Mucosa of descending colon (tissue), 3 donors: ENCODE measurements around the gene SIAH2. TPM values are rescaled to one million over a fixed set of nuclear protein-coding genes. Genes with fewer than 3 reads are reported as not detected.

Experiments
- ATAC-seq: fragments of 200-7000 bp; cut with Tn5 transposase; one replicate; pipeline ENCODE4 v1.9.1; 2020; ENCODE audit warnings: mild to moderate bottlenecking, moderate library complexity
- DNase-seq, 3 donors: peaks; one replicate each; pipeline ENCODE4 v3.0.0-alpha.2; 2020
- H3K36me3 ChIP-seq: fragments of 200-600 bp; one replicate; pipeline ENCODE4 v1.8.0; 2021; ENCODE audit warnings: low read depth, mild to moderate bottlenecking
- H3K4me1 ChIP-seq: fragments of 200-600 bp; one replicate; pipeline ENCODE4 v1.8.0; 2021; ENCODE audit warnings: low read depth, mild to moderate bottlenecking
- H3K4me3 ChIP-seq: fragments of 200-600 bp; one replicate; pipeline ENCODE4 v1.8.0; 2021; ENCODE audit warnings: mild to moderate bottlenecking
- H3K9me3 ChIP-seq: fragments of 200-600 bp; one replicate; pipeline ENCODE4 v1.8.0; 2021; ENCODE audit warnings: mild to moderate bottlenecking
- intact Hi-C, 2 donors: fragments of 100-400 bp; cut with DNase I in 1 of 2; cut with micrococcal nuclease in 1 of 2; formaldehyde crosslinking; loops; one replicate each; pipeline versions ENCODE4 v1.11.0 to v1.11.1; 2022; cut with DNase I, micrococcal nuclease
- total RNA-seq, 3 donors: library from RNA; stranded (reverse); fragmentation: NEBNext Ultra II Directional in 2 of 3; extraction: Animal tissue kit (Norgen Biotek cat#: 25700) in 2 of 3; gene quantifications; one replicate each; pipeline versions ENCODE4 v1.2.1 to v1.2.4, GENCODE V29; 2021 to 2023
- TF ChIP-seq, protein P1 (sequence below): fragments of 200-600 bp; IDR thresholded peaks from one replicate; pipeline ENCODE4 v1.8.0; 2022; ENCODE audit warnings: antibody characterized with exemption, mild to moderate bottlenecking
- donor health status: DM: no; HTN: no; CAD: no; lungs with moderate emphysema.
- donor health status: DM: no; HTN: no; CAD: no.
- donor health status: DM: no; HTN: yes; CAD: no.

SIAH2 gene
- total RNA-seq, 3 donors from 2014 or later, result 17.2 to 31.8 (median 23.5) TPM

- DNase-seq (no peak), ATAC-seq (no peak)
- TF ChIP-seq, protein P1, sequence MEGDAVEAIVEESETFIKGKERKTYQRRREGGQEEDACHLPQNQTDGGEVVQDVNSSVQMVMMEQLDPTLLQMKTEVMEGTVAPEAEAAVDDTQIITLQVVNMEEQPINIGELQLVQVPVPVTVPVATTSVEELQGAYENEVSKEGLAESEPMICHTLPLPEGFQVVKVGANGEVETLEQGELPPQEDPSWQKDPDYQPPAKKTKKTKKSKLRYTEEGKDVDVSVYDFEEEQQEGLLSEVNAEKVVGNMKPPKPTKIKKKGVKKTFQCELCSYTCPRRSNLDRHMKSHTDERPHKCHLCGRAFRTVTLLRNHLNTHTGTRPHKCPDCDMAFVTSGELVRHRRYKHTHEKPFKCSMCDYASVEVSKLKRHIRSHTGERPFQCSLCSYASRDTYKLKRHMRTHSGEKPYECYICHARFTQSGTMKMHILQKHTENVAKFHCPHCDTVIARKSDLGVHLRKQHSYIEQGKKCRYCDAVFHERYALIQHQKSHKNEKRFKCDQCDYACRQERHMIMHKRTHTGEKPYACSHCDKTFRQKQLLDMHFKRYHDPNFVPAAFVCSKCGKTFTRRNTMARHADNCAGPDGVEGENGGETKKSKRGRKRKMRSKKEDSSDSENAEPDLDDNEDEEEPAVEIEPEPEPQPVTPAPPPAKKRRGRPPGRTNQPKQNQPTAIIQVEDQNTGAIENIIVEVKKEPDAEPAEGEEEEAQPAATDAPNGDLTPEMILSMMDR, result no peak
- H3K4me1 ChIP-seq, result no peaks in the 10 kb centered on the region
- H3K4me3 ChIP-seq, result no peak overlapping the region
- no peaks in the 10 kb centered on the region for H3K36me3 ChIP-seq
- intact Hi-C loops, result loop anchor here in 1 of 2 donors (10.0 kb wide), 1 partner anchor 361 kb away; no protein-coding TSS in a partner anchor
- no peaks in the 10 kb centered on the region for H3K9me3 ChIP-seq
Measured at GRCh38 chr3:150783920-150784746, 21.2 kb upstream of the SIAH2 start.

DNA sequence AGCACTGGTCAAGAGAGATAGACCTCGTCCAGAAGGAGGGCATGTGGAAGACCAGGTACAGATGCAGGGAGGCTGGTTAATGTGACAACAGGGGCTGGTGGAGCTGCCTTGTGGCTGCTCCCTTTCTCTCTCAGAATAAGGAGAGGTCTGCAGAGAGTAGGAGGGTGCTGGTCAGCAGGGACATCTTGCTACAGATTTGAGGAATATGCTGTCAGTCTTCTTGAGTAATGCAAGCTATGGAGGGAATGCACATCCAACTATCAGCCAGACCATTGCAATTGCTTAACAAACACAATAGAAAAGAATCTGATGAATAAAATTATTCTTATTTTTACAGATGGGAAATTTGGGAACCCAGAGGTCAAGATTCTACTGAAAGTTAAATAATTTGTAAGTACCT is 20.3 kb upstream of the SIAH2 start:
- TF ChIP-seq, protein P1, result no peak
- DNase-seq, result no peak
- intact Hi-C loops, result loop anchor here in 1 of 2 donors (10.0 kb wide), 1 partner anchor 361 kb away; no protein-coding TSS in a partner anchor
- no peaks in the 10 kb centered on the region for H3K4me1 ChIP-seq
- H3K4me3 ChIP-seq, result no peak overlapping the region
- ATAC-seq, result no peak
- H3K36me3 ChIP-seq, result no peaks in the 10 kb centered on the region
- H3K9me3 ChIP-seq, result no peaks in the 10 kb centered on the region

DNA sequence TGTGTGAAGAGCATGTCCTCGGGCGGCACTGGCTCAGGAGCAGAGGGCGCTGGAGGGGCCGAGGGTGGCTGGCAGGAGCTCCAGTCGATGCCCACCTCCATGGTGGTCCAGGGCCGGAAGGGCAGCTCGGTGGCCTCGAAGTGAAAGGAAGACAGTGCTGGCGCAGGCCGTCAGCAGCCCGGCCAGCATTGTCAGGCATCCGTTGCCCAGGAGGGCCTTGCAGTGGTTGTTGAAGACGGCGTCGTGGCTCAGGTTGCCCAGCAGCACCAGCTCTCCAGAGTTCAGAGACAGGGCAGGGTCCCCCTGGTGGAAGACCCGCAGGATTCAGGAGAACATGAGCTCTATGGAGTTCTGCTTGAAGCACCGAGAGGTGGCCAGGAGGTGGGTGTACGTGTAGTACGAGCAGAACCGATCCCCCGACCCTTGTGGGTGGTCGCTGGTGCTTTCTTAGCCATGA is 16.5 kb upstream of the SIAH2 start:
- ATAC-seq (no peak), DNase-seq (no peak)
- H3K9me3 ChIP-seq, result no peaks in the 10 kb centered on the region
- H3K4me1 ChIP-seq, result no peaks in the 10 kb centered on the region
- no peaks in the 10 kb centered on the region for H3K36me3 ChIP-seq
- TF ChIP-seq, protein P1, result no peak
- no peak overlapping the region for H3K4me3 ChIP-seq
- intact Hi-C loops, result no loop called here

GRCh38 chr3:150778793-150779401 is 15.9 kb upstream of the SIAH2 start:
- H3K36me3 ChIP-seq, result no peaks in the 10 kb centered on the region
- ATAC-seq (no peak), DNase-seq (no peak)
- no peaks in the 10 kb centered on the region for H3K9me3 ChIP-seq
- no peak overlapping the region for H3K4me3 ChIP-seq
- intact Hi-C loops, result no loop called here
- H3K4me1 ChIP-seq, result no peaks in the 10 kb centered on the region
- TF ChIP-seq, protein P1, result no peak

DNA sequence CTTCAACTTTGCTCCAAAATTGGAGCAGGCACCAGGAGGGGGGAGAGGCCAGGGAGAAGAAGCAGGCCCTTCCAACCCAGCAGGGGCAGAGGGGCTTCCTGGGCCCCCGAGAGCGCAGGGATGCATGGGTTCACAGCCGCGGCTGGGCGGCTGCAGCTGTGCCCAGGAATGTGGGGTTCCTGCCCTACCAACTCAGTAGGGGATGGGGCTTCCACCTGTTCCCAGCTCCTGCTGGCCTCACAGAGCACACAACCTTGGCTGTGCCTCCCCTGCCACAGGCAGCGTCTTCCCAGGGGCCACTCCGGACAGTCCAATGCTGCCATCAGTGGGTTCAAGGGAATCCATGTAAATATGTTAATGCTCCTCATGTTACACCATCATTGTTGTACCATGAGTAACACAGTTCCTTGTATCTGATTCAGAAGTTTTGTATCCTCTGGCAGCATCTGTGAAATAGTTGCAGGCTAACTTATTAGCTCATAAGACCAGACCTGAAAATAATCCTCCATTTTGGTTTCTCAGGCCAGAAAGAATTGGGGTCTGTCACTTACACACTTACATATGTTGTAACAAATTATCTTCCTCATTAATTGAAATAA is 12.1 kb upstream of the SIAH2 start:
- intact Hi-C loops, result no loop called here
- H3K9me3 ChIP-seq, result no peaks in the 10 kb centered on the region
- no peaks in the 10 kb centered on the region for H3K4me1 ChIP-seq
- no peak for DNase-seq
- TF ChIP-seq, protein P1, result no peak
- H3K4me3 ChIP-seq, result no peak overlapping the region
- ATAC-seq, result no peak
- H3K36me3 ChIP-seq, result no peaks in the 10 kb centered on the region
